Measurements from ENCODE around the gene TMEM234. TPM values are rescaled to one million over a fixed set of nuclear protein-coding genes. Genes with fewer than 3 reads are reported as not detected.

Gene TMEM234
- total RNA-seq, 1 experiment from 2014 or later: 7.7 TPM

DNA sequence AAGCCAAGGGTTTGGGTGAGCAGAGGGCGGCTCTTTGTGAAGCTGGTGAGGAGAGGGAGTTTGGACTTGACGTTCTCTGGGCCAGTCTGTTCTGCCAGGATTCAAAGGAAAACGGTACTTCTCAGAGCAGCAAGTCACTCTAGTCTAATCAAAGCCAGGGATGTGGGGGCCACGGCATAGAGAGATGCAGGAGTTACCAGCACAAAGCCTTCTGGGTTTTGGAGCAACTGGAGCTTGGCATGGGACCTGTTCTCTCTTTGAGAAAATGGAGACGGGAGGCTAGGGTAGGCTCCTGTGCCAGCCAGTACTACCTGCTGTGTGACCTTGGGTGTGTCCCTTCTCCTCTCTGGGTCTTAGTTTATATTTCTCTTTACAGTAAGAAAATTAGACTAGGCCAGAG is 40.6 kb downstream of the TMEM234 start:
- Histone ChIP-seq H3K9me3 (ENCODE audit: low read length) (no peaks in the 10 kb centered on the region), H2AFZ (ENCODE audit: low read length) (no peak overlapping the region), H3F3A (ENCODE audit: low read length, unreplicated experiment) (no peaks in the 10 kb centered on the region), H3K27ac (ENCODE audit: low read length) (no peak overlapping the region), H3K79me2 (ENCODE audit: low read length) (peaks cover 62% of the 10 kb centered on the region), H3K4me3 (ENCODE audit: low read length) (peak overlapping the region; percentile 95), H3K4me2 (ENCODE audit: low read length) (peak overlapping the region; percentile 86), H3K4me1 (ENCODE audit: insufficient read depth, low read length) (peaks cover 18% of the 10 kb centered on the region), H3K27me3 (ENCODE audit: low read length) (no peaks in the 10 kb centered on the region), H3K9ac (ENCODE audit: low read length) (no peak overlapping the region), H4K20me1 (ENCODE audit: low read length) (peaks cover 12% of the 10 kb centered on the region; the same call in 1 of the 2 replicates), H3K36me3 (ENCODE audit: low read depth, low read length) (peaks cover 29% of the 10 kb centered on the region), H3K9me2 (replicated peaks; ENCODE audit: low read length) (no peaks in the 10 kb centered on the region)
- ATAC-seq: no peak
- intact Hi-C loops (cut with micrococcal nuclease): loop anchor here (2.0 kb wide), 1 partner anchor 19 kb away; the partner anchor contains the start of gene CCDC28B
- DNase-seq: no peak
- no TSS peak for BruUV-seq (replicated peaks)
- TF ChIP-seq EZH2 (IDR thresholded peaks at IDR 0.05; ENCODE audit: low read length, unreplicated experiment) (no peak), EZH2phosphoT487 (IDR thresholded peaks at IDR 0.05; ENCODE audit: borderline replicate concordance, low read length) (no peak)
- TF ChIP-seq, protein P1, sequence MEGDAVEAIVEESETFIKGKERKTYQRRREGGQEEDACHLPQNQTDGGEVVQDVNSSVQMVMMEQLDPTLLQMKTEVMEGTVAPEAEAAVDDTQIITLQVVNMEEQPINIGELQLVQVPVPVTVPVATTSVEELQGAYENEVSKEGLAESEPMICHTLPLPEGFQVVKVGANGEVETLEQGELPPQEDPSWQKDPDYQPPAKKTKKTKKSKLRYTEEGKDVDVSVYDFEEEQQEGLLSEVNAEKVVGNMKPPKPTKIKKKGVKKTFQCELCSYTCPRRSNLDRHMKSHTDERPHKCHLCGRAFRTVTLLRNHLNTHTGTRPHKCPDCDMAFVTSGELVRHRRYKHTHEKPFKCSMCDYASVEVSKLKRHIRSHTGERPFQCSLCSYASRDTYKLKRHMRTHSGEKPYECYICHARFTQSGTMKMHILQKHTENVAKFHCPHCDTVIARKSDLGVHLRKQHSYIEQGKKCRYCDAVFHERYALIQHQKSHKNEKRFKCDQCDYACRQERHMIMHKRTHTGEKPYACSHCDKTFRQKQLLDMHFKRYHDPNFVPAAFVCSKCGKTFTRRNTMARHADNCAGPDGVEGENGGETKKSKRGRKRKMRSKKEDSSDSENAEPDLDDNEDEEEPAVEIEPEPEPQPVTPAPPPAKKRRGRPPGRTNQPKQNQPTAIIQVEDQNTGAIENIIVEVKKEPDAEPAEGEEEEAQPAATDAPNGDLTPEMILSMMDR (conservative IDR thresholded peaks at IDR 0.05; ENCODE audit: low read depth, low read length): no peak
- ChIA-PET CTCF (no interaction called here), POLR2A (ENCODE audit: unreplicated experiment) (no interaction called here)

DNA sequence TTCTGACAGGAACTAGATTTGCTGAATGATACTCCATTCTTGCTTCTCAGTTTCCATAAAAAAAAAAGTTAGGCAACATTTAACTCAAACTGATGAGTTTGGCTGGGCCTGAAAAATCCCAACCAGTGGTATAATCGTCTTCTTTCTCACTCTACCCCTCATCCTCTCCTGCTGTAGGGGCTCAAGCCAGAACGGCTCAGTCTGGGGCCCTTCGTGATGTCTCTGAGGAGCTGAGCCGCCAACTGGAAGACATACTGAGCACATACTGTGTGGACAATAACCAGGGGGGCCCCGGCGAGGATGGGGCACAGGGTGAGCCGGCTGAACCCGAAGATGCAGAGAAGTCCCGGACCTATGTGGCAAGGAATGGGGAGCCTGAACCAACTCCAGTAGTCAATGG is 41.1 kb downstream of the TMEM234 start:
- H3K27ac ChIP-seq (ENCODE audit: low read length): no peak overlapping the region
- no peak overlapping the region for H2AFZ ChIP-seq (ENCODE audit: low read length)
- ChIA-PET CTCF (interaction anchor here (0.6 kb wide), 1 partner anchor 43 kb away, joined by 8 read pairs; no protein-coding TSS in a partner anchor), POLR2A (ENCODE audit: unreplicated experiment) (no interaction called here)
- peak overlapping the region; percentile 86 for H3K4me2 ChIP-seq (ENCODE audit: low read length)
- H3K4me1 ChIP-seq (ENCODE audit: insufficient read depth, low read length): peaks cover 18% of the 10 kb centered on the region
- no peaks in the 10 kb centered on the region for H3K9me2 ChIP-seq (replicated peaks; ENCODE audit: low read length)
- no peak for TF ChIP-seq EZH2 (IDR thresholded peaks at IDR 0.05; ENCODE audit: low read length, unreplicated experiment)
- TF ChIP-seq, protein P1 (conservative IDR thresholded peaks at IDR 0.05; ENCODE audit: low read depth, low read length): no peak
- no peak for TF ChIP-seq EZH2phosphoT487 (IDR thresholded peaks at IDR 0.05; ENCODE audit: borderline replicate concordance, low read length)
- peak overlapping the region; percentile 95; the same call in 1 of the 2 replicates for H3K9ac ChIP-seq (ENCODE audit: low read length)
- ATAC-seq (no peak), DNase-seq (no peak)
- peaks cover 26% of the 10 kb centered on the region for H3K36me3 ChIP-seq (ENCODE audit: low read depth, low read length)
- H3K4me3 ChIP-seq (ENCODE audit: low read length): peak overlapping the region; percentile 95
- H3K79me2 ChIP-seq (ENCODE audit: low read length): peaks cover 57% of the 10 kb centered on the region
- peaks cover 12% of the 10 kb centered on the region; the same call in 1 of the 2 replicates for H4K20me1 ChIP-seq (ENCODE audit: low read length)
- no TSS peak for BruUV-seq (replicated peaks)
- no peaks in the 10 kb centered on the region for H3K27me3 ChIP-seq (ENCODE audit: low read length)
- H3K9me3 ChIP-seq (ENCODE audit: low read length): no peaks in the 10 kb centered on the region
- no peaks in the 10 kb centered on the region for H3F3A ChIP-seq (ENCODE audit: low read length, unreplicated experiment)
- intact Hi-C loops (cut with micrococcal nuclease): loop anchor here (2.0 kb wide), 1 partner anchor 20 kb away; the partner anchor contains the start of gene CCDC28B
